Endodermal cell (in vitro differentiated cells): ENCODE measurements around the gene SAMD13. TPM values are rescaled to one million over a fixed set of nuclear protein-coding genes. Genes with fewer than 3 reads are reported as not detected.

ENCODE experiments used
- DNase-seq: peaks from one replicate; pipeline ENCODE4 v3.0.0-alpha.2; 2017
- H3K27ac ChIP-seq: 2 replicates; pipeline ENCODE4 v1.5.1; 2013; ENCODE audit warnings: mild to moderate bottlenecking, low read depth, low read length, moderate library complexity
- H3K27me3 ChIP-seq: 2 replicates; pipeline ENCODE4 v1.6.1; 2013; ENCODE audit warnings: mild to moderate bottlenecking, low read length, moderate library complexity; ENCODE audit not compliant: insufficient read depth, control insufficient read depth, poor library complexity, severe bottlenecking
- H3K36me3 ChIP-seq: 2 replicates; pipeline ENCODE4 v1.7.0; 2013; ENCODE audit warnings: mild to moderate bottlenecking, low read length, moderate library complexity; ENCODE audit not compliant: control insufficient read depth, insufficient read depth
- H3K4me1 ChIP-seq: one replicate; pipeline ENCODE4 v1.7.0; 2013; ENCODE audit warnings: low read length; ENCODE audit not compliant: control insufficient read depth, insufficient read depth
- H3K4me3 ChIP-seq: 2 replicates; pipeline ENCODE4 v1.5.1; 2013; ENCODE audit warnings: mild to moderate bottlenecking, low read length, moderate library complexity
- H3K9ac ChIP-seq: 2 replicates; pipeline ENCODE4 v1.6.1; 2013; ENCODE audit warnings: mild to moderate bottlenecking, low read length, moderate library complexity; ENCODE audit not compliant: poor library complexity, severe bottlenecking; ENCODE audit errors: extremely low read depth
- H3K9me3 ChIP-seq: 2 replicates; pipeline ENCODE4 v1.6.1; 2013; ENCODE audit warnings: mild to moderate bottlenecking, low read length, moderate library complexity; ENCODE audit not compliant: control insufficient read depth
- H3K27ac Mint-ChIP-seq: 2 replicates; pipeline ENCODE4 v1.8.0; 2020; ENCODE audit warnings: mixed read lengths
- H3K27me3 Mint-ChIP-seq: 2 replicates; pipeline ENCODE4 v1.8.0; 2021; ENCODE audit warnings: mild to moderate bottlenecking, mixed read lengths; ENCODE audit not compliant: insufficient read depth
- H3K36me3 Mint-ChIP-seq: 2 replicates; pipeline ENCODE4 v1.8.0; 2020; ENCODE audit warnings: low read depth, mixed read lengths
- H3K4me1 Mint-ChIP-seq: 2 replicates; pipeline ENCODE4 v1.8.0; 2020; ENCODE audit warnings: mixed read lengths
- H3K4me3 Mint-ChIP-seq: 2 replicates; pipeline ENCODE4 v1.8.0; 2020; ENCODE audit warnings: mild to moderate bottlenecking, moderate library complexity, mixed read lengths
- H3K9me3 Mint-ChIP-seq: 2 replicates; pipeline ENCODE4 v1.8.0; 2020; ENCODE audit warnings: mild to moderate bottlenecking, mixed read lengths
- CTCF ChIP-seq: fragments of 200-600 bp; sonication (generic); conservative IDR thresholded peaks from 2 replicates; pipeline ENCODE4 v1.5.0; 2021; ENCODE audit warnings: antibody characterized with exemption, mild to moderate bottlenecking
- WGBS, 2 experiments: methylation state at CpG; one replicate each; pipeline versions ENCODE4 v1.1.5 to v1.1.7; 2013; ENCODE audit warnings: missing lambda C conversion rate in 2 of 2, mixed read lengths in 1 of 2; ENCODE audit not compliant: insufficient coverage in 1 of 2, insufficient read length in 1 of 2; 5-methylcytosine and 5-hydroxymethylcytosine counted together
- total RNA-seq, 2 donors: library from RNA; stranded (reverse); fragmentation: NEBNext Ultra II Directional in 1 of 2; extraction: Animal tissue kit (Norgen Biotek cat#: 25700) in 1 of 2; gene quantifications; 2 replicates in 1 of 2; 3 replicates in 1 of 2; pipeline ENCODE4 v1.2.1, GENCODE V29; 2021

SAMD13 gene
- total RNA-seq, 2 donors from 2014 or later = 1.8 to 2.5 TPM

DNA sequence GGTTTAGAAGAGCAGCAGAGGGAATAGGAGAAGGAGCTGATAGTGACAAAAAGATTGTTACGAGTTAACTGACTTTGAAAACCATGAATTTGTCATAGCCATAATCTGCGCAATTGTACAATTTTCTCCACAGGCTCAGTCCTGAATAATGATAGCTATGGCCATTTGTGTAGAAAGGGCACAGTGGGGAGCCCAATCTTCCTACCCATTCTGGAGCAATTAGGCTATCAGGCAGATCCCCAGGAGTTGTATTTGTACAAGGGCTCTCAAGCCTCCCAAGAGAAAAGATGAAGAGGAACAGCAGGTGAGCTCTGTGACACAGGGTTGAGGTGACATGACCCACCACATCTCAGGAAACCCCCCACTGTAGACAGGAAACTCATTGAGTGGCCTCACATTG lies 42.1 kb upstream of the SAMD13 start:
- Mint-ChIP-seq H3K27me3 (peaks cover 2% of the 10 kb centered on the region), H3K27ac (no peak overlapping the region), H3K4me3 (no peak overlapping the region), H3K9me3 (no peaks in the 10 kb centered on the region), H3K36me3 (no peaks in the 10 kb centered on the region), H3K4me1 (peaks cover 5% of the 10 kb centered on the region)
- no peak for TF ChIP-seq CTCF
- H3K9ac ChIP-seq = no peak overlapping the region
- H3K4me3 ChIP-seq = no peak overlapping the region
- DNase-seq = no peak
- no peaks in the 10 kb centered on the region for H3K9me3 ChIP-seq
- no peaks in the 10 kb centered on the region for H3K4me1 ChIP-seq
- H3K27me3 ChIP-seq = no peaks in the 10 kb centered on the region
- H3K36me3 ChIP-seq = no peaks in the 10 kb centered on the region
- WGBS, 2 experiments = 98 to 100% methylated on average over 2 of the region's 2 CpGs
- H3K27ac ChIP-seq = no peak overlapping the region

GRCh38 chr1:84259989-84260388 lies 41.5 kb upstream of the SAMD13 start:
- H3K36me3 ChIP-seq = no peaks in the 10 kb centered on the region
- no peak overlapping the region for H3K27ac ChIP-seq
- H3K4me1 Mint-ChIP-seq = peaks cover 5% of the 10 kb centered on the region
- 86 to 91% methylated on average over 2 of the region's 2 CpGs for WGBS, 2 experiments
- no peak for DNase-seq
- H3K4me3 ChIP-seq = no peak overlapping the region
- H3K9me3 Mint-ChIP-seq = no peaks in the 10 kb centered on the region
- H3K4me3 Mint-ChIP-seq = no peak overlapping the region
- no peaks in the 10 kb centered on the region for H3K27me3 ChIP-seq
- no peak overlapping the region for H3K9ac ChIP-seq
- no peaks in the 10 kb centered on the region for H3K36me3 Mint-ChIP-seq
- H3K4me1 ChIP-seq = no peaks in the 10 kb centered on the region
- no peaks in the 10 kb centered on the region for H3K9me3 ChIP-seq
- peaks cover 2% of the 10 kb centered on the region for H3K27me3 Mint-ChIP-seq
- no peak for TF ChIP-seq CTCF
- H3K27ac Mint-ChIP-seq = no peak overlapping the region

DNA sequence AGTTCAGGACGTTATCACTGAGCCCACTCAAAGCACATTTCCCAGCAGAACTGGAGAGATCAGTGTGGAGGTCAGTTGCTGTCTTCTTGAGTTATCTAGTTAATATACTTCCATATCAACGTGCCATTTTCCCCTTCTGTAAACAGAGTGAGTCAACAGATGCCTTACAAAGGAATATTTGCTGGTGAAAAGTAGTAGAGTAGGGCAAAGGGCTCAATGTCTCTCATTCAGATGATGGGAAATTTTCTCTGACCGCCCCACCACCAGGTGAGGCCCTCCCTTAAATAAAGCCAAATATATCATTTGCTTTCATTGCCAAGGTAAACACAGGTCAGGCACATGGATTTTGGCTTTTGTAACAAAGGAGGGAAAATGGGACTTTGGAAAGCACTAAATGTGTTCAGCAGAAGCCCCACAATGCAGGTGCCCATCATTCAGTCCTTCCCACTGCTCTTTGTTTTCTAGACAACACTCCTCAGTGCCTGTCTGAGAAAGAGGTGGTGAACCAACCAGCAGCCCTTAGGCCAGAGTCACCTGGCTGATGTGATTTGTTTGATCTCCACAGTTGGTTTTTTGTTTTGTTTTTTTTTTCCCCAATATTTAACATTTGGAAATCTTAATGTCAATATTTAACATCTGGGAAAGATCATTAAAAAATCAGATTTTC lies 40.5 kb upstream of the SAMD13 start:
- Mint-ChIP-seq H3K4me1 (peaks cover 5% of the 10 kb centered on the region), H3K27ac (no peak overlapping the region), H3K36me3 (no peaks in the 10 kb centered on the region), H3K9me3 (no peaks in the 10 kb centered on the region), H3K4me3 (no peak overlapping the region), H3K27me3 (peaks cover 2% of the 10 kb centered on the region)
- 80 to 95% methylated on average over 1 to 3 of the region's 3 CpGs for WGBS, 2 experiments
- Histone ChIP-seq H3K27me3 (no peaks in the 10 kb centered on the region), H3K9me3 (no peaks in the 10 kb centered on the region), H3K36me3 (no peaks in the 10 kb centered on the region), H3K4me1 (no peaks in the 10 kb centered on the region), H3K9ac (no peak overlapping the region), H3K4me3 (no peak overlapping the region), H3K27ac (no peak overlapping the region)
- TF ChIP-seq CTCF = no peak
- DNase-seq = no peak
